HUES48 (cell line): ENCODE data around the gene MED29.

ENCODE experiments used
- H3K27ac ChIP-seq: one replicate; pipeline ENCODE4 v1.7.0; 2013; ENCODE audit warnings: low read depth, low read length, inconsistent platforms
- H3K27me3 ChIP-seq: 2 replicates; pipeline ENCODE4 v1.6.1; 2013; ENCODE audit warnings: mild to moderate bottlenecking, low read length; ENCODE audit not compliant: control insufficient read depth, insufficient read depth
- H3K36me3 ChIP-seq: 2 replicates; pipeline ENCODE4 v1.6.1; 2013; ENCODE audit warnings: low read length; ENCODE audit not compliant: control insufficient read depth, insufficient read depth
- H3K4me1 ChIP-seq: 2 replicates; pipeline ENCODE4 v1.6.1; 2013; ENCODE audit warnings: mild to moderate bottlenecking, low read length; ENCODE audit not compliant: control insufficient read depth, insufficient read depth
- H3K4me3 ChIP-seq: 2 replicates; pipeline ENCODE4 v1.5.1; 2013; ENCODE audit warnings: mild to moderate bottlenecking, low read depth, low read length
- H3K9ac ChIP-seq: 2 replicates; pipeline ENCODE4 v1.6.1; 2013; ENCODE audit warnings: mild to moderate bottlenecking, low read depth, low read length, moderate library complexity
- H3K9me3 ChIP-seq: 2 replicates; pipeline ENCODE4 v1.6.1; 2013; ENCODE audit warnings: low read length; ENCODE audit not compliant: control insufficient read depth, insufficient read depth

The MED29 gene

GRCh38 chr19:39425744-39426143, 34.6 kb downstream of the MED29 start:
- Histone ChIP-seq H3K27ac (no peak overlapping the region), H3K27me3 (no peaks in the 10 kb centered on the region), H3K9me3 (no peaks in the 10 kb centered on the region), H3K4me3 (no peak overlapping the region), H3K36me3 (peaks cover 49% of the 10 kb centered on the region), H3K9ac (no peak overlapping the region), H3K4me1 (peaks cover 24% of the 10 kb centered on the region)

GRCh38 chr19:39426170-39426569, 35.0 kb downstream of the MED29 start:
- H3K27me3 ChIP-seq: no peaks in the 10 kb centered on the region
- H3K27ac ChIP-seq: no peak overlapping the region
- no peak overlapping the region for H3K9ac ChIP-seq
- peaks cover 28% of the 10 kb centered on the region for H3K4me1 ChIP-seq
- H3K4me3 ChIP-seq: no peak overlapping the region
- peaks cover 45% of the 10 kb centered on the region for H3K36me3 ChIP-seq
- no peaks in the 10 kb centered on the region for H3K9me3 ChIP-seq

- no peak overlapping the region for H3K9ac ChIP-seq
- H3K27ac ChIP-seq: peak overlapping the region; percentile 94
These were observed 36.5 kb downstream of the MED29 start for GRCh38 chr19:39427707-39428106.

GRCh38 chr19:39428283-39429112, 37.3 kb downstream of the MED29 start:
- peak overlapping the region; percentile 32 for H3K9ac ChIP-seq
- H3K36me3 ChIP-seq: peaks cover 40% of the 10 kb centered on the region
- H3K4me3 ChIP-seq: peak overlapping the region; percentile 37
- H3K27me3 ChIP-seq: no peaks in the 10 kb centered on the region
- peak overlapping the region; percentile 94 for H3K27ac ChIP-seq
- H3K9me3 ChIP-seq: no peaks in the 10 kb centered on the region
- H3K4me1 ChIP-seq: peaks cover 29% of the 10 kb centered on the region

More at GRCh38 chr19:39427707-39428106, 36.5 kb downstream of the MED29 start:
- no peaks in the 10 kb centered on the region for H3K27me3 ChIP-seq
- H3K9me3 ChIP-seq: no peaks in the 10 kb centered on the region
- no peak overlapping the region for H3K4me3 ChIP-seq
- H3K4me1 ChIP-seq: peaks cover 29% of the 10 kb centered on the region
- H3K36me3 ChIP-seq: peaks cover 40% of the 10 kb centered on the region

- Histone ChIP-seq H3K36me3 (peaks cover 34% of the 10 kb centered on the region), H3K27me3 (no peaks in the 10 kb centered on the region), H3K4me3 (no peak overlapping the region), H3K9ac (peak overlapping the region; percentile 0; the same call in 1 of the 2 replicates), H3K9me3 (no peaks in the 10 kb centered on the region), H3K27ac (peak overlapping the region; percentile 90), H3K4me1 (peaks cover 35% of the 10 kb centered on the region)
These were observed 39.8 kb downstream of the MED29 start for GRCh38 chr19:39430675-39431593.

GRCh38 chr19:39432677-39433025, 41.5 kb downstream of the MED29 start:
- Histone ChIP-seq H3K27ac (peak overlapping the region; percentile 18), H3K36me3 (peaks cover 34% of the 10 kb centered on the region), H3K4me3 (no peak overlapping the region), H3K9me3 (no peaks in the 10 kb centered on the region), H3K4me1 (peaks cover 30% of the 10 kb centered on the region), H3K9ac (no peak overlapping the region), H3K27me3 (no peaks in the 10 kb centered on the region)

GRCh38 chr19:39433480-39434079, 42.4 kb downstream of the MED29 start:
- Histone ChIP-seq H3K9me3 (no peaks in the 10 kb centered on the region), H3K4me1 (peaks cover 24% of the 10 kb centered on the region), H3K27ac (peak overlapping the region; percentile 77), H3K9ac (peak overlapping the region; percentile 98; the same call in 1 of the 2 replicates), H3K27me3 (no peaks in the 10 kb centered on the region), H3K4me3 (peak overlapping the region; percentile 98; the same call in 1 of the 2 replicates), H3K36me3 (peaks cover 34% of the 10 kb centered on the region)

- Histone ChIP-seq H3K4me3 (peak overlapping the region; percentile 98), H3K9me3 (no peaks in the 10 kb centered on the region), H3K36me3 (peaks cover 34% of the 10 kb centered on the region), H3K4me1 (peaks cover 19% of the 10 kb centered on the region), H3K9ac (peak overlapping the region; percentile 98), H3K27me3 (no peaks in the 10 kb centered on the region), H3K27ac (peak overlapping the region; percentile 77)
These were observed 43.2 kb downstream of the MED29 start for GRCh38 chr19:39434123-39435076.

- Histone ChIP-seq H3K4me3 (peak within 1 kb of the TSS; percentile 98), H3K4me1 (peaks cover 15% of the 10 kb centered on the region), H3K9me3 (no peaks in the 10 kb centered on the region), H3K9ac (peak within 1 kb of the TSS; percentile 98), H3K27me3 (no peaks in the 10 kb centered on the region), H3K36me3 (peaks cover 34% of the 10 kb centered on the region), H3K27ac (peak within 1 kb of the TSS; percentile 91)
These were observed 44.5 kb downstream of the MED29 start, which contains the start of gene RPS16 for GRCh38 chr19:39435499-39436349. Gene RPS16, minus strand, starts transcription at chr19:39435949. Its CDS starts 54 bp downstream, at chr19:39435895.
